ENCODE results near the gene IGF1.
"Not testable (repeated sequence)": the region's sequence is repeated elsewhere in the genome, so short reads cannot be mapped to it uniquely, and the experiment has no call there.

Gene IGF1

DNA sequence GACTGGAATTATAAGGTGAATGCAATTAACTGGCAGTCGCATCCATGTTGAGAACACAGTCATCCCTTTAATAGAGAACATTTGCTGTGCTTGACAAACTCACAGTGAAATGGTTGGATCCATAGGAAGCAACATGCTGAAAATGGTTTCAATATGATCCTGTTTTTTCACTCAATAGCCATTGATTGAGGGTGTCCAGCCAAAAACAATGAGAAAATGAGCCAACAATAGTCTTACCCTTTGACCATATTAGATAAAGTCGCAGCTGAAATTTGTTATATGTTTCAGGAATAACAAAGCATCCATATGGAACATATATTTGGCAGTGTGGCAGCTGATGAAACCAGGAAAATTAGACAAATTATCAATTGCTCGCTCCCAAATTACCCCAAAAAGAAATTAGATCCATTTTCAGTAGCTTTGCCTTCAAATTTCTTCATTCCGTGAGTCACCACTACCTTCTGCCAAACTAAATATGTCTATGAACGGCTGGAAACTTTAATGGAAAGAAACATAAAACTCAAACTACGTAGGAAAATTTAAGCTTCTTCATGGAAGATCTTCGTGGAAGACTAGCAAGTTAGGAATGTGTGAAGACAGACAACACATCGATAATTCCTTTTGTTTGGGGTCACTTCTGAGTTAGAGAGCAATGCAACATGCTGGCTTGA, 17.4 kb downstream of the IGF1 start:
- no peak for DNase-seq (ENCODE audit: low read depth in 1 of 2, low spot score in 1 of 2)

DNA sequence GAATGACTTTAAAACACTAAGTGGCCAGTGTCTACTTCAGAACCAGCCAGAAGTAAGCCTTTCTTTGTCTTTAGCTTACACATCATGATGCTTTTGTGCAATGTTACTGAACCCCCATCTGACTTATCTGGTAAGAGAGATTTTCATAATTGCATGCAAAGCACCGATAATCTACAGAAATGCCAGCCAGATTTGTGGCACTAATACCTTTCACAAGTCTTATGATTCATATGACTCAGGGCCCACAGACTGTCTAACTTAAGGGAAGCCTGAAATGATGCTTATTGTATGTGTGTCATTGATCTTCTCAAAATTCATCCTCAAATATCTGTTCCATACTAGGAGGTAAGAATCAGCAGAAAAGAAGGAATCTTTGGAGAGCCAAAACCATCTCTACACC, 18.0 kb downstream of the IGF1 start:
- DNase-seq (ENCODE audit: low read depth in 1 of 2, low spot score in 1 of 2), result no peak

DNA sequence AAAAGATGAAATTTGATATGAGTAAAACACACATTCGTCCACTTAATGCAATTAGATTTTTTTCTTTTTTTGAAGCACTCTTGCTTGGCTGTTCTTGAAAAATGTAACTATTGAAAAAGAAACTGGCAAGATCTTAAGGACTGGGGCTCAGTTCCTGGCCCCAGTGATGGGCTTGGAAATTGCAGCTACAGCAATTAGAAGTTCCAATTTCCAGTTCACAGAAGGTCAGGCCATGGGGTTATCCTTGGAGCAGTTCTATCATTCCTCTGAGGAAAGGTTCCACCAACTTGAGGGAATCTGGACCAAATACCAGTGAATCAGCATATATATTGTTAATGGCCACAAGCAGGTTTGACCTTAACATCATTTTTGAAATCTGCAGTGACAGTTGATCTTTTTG, 18.9 kb downstream of the IGF1 start:
- DNase-seq (ENCODE audit: low read depth in 1 of 2, low spot score in 1 of 2), result no peak

DNA sequence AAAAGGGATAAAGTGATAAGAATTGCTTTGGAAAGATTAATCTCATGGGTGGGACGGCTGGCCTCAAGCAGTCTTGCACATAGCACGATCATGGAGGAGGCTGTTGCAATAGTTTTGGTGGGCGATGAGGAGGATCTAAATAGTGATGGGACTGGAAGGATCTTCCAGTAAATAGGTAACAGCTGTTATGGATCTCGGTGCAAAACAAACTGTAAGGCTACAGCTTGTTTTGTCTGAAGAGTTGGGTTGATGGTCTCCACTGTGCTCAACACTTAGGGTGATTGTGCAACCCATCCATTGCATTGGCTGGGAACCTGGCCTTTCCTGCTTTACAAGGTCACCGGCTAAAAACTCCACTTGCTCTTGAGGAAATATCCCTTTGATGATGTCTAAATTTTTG, 21.0 kb downstream of the IGF1 start:
- no peak for DNase-seq (ENCODE audit: low read depth in 1 of 2, low spot score in 1 of 2)

DNA sequence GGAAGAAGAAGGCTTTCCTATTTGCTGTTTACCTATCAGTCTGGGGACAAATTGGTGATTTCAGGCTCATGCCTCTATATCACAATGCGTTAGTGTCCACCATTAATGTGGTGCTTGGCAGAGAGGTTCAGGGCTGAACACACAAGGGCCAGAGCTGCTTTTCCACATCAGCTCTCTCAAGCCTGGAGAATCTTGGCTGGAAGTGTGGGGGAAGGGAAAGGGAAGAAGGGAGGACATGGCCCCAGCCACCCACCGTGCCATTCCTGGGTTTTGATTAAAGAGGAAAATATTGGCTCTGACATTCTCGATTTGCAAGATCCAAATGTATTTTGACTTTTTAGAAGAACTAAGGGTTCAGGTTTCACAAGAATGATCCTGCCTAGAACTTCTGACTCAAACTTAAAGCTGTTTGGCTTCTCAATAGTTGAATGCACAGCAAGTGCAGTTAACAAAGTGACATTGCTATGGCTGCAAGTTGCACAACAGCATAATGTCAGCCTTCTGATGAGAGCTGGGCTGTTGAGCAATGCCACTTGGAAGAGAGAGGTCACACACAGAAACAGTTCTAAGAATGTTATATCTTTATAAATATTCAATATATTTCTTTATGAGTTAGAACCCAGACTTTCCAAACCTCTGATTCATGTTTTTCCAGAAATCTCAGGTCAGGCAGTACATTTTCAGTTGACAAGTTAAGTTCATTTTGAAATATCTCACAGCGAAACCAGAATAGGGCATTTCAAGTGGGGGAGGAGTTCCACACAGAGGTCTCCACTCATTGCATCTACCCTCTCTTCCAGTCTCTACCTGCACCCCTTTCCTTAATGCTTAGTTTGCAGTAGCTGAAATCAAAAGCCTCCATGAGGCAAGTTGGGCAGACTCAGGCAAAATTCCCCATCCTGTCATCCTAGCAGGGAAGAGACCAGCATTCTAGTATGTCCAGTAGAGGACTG, 25.3 kb downstream of the IGF1 start:
- no peak for DNase-seq (ENCODE audit: low read depth in 1 of 2, low spot score in 1 of 2)

DNA sequence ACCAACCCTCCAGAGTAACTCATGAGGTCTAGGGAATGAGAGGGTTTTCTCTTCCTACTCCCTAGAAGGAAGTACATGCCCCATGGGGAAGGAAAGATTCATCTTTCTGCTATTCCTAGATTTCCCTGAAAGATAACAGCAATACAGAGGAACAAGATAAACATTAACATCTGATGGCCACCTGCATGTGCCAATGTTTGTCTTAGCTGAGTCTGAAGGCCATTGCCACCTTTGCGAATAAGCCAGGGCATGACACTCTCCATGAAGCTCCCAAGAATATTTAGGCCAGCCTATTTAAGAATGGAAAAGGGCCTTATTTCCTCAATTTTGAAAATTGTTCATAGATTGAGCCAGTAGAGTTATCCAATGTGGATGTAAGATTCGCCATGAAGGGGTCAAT, 26.0 kb downstream of the IGF1 start:
- no peak for DNase-seq (ENCODE audit: low read depth in 1 of 2, low spot score in 1 of 2)

DNA sequence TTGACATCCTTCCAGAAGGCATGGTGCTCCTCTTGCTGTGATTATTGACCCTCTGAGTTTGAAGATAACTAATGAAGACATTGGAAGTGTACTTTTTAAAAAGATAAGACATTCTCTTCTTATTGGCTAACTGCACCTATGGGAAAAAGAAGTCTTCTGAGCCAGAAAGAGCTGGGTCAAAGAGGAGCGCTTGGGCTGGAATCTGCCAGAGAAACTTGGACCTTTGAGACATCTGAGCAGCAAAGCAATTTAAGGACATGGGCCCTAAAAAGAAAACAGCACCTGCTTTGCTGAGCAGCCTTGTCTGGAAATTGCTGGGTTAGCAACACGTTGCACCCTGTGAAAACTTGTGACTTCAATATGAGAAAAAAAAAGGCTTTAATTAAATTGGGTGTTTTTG, 27.8 kb downstream of the IGF1 start:
- DNase-seq (ENCODE audit: low read depth in 1 of 2, low spot score in 1 of 2), result no peak

DNA sequence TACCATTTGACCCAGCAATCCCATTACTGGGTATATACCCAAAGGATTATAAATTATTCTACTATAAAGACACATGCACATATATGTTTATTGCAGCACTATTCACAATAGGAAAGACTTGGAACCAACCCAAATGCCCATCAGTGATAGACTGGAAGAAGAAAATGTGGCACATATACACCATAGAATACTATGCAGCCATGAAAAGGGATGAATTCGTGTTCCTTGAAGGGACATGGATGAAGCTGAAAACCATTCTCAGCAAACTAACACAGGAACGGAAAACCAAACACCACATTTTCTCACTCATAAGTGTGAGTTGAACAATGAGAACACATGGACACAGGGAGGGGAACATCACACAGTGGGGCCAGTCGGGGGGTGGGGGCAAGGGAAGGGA, 31.3 kb downstream of the IGF1 start:
- DNase-seq (ENCODE audit: low read depth in 1 of 2, low spot score in 1 of 2), result not testable (repeated sequence)

DNA sequence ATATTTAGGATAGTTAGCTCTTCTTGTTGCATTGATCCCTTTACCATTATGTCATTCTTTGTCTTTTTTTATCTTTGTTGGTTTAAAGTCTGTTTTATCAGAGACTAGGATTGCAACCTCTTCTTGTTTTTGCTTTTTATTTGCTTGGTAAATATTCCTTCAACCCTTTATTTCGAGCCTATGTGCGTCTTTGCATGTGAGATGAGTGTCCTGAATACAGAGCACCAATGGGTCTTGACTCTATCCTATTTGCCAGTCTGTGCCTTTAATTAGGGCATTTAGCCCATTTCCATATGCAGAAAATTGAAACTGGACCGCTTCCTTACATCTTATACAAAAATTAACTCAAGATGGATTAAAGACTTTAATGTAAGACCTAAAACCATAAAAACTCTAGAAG, 32.9 kb downstream of the IGF1 start:
- not testable (repeated sequence) for DNase-seq (ENCODE audit: low read depth in 1 of 2, low spot score in 1 of 2)

DNA sequence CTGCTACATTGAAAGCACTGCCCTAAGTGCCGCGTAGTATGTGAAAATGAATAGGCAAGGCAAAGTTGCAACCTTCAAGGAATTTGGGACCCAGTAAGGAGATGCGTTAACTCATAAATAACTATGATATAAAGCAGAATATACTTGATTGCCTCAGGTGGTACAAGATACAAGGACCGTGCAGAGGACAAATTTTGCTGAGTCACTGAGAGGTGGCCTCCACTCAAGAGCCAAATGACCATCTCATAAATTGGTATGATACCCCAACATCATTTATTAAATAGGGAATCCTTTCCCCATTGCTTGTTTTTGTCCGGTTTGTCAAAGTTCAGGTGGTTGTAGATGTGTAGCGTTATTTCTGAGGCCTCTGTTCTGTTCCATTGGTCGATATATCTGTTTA, 35.7 kb downstream of the IGF1 start:
- DNase-seq (ENCODE audit: low read depth in 1 of 2, low spot score in 1 of 2), result no peak

DNA sequence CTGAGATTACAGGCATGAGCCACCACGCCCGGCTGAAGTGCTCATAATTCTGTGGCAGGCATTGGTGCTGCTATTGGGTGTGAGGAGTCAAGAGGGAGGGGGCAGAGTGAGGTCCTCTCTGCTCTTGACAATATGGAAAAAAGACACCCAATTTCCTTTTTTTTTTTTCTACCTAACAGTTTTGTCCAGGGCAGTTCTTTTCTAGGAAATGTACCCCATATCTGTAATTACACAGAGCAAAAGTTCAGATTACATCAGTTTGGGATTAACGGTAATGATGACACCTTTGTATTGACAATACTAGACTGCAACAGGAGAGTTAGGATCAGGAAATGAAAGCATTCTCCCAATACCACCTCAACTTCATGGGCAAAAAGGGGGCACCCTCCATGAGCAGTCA, 36.3 kb downstream of the IGF1 start:
- DNase-seq (ENCODE audit: low read depth in 1 of 2, low spot score in 1 of 2), result no peak

DNA sequence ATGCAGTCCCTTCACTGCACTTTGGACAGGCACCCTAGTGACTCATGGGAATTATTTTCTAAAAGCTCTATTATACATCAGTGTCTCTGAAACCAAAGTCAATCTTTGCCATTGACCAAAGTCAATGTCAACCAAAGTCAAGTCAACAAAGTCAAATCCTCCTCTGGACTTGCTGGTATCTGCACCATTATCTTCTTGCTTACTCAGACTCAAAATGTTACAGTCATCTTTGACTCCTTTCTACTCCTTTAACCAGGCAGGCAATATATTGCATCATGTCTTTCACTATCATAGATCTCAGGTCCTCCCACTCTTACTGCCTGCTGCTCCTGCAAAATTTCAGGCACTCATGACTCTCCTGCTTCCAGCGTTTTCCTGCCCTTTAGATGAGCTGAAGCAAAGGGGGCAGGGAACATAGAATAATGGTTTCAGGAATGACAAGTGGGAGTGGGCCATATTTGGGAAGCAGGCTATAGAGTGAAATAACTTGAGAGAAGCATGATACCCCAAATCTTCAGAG, 39.2 kb downstream of the IGF1 start:
- no peak for DNase-seq (ENCODE audit: low read depth in 1 of 2, low spot score in 1 of 2)

DNA sequence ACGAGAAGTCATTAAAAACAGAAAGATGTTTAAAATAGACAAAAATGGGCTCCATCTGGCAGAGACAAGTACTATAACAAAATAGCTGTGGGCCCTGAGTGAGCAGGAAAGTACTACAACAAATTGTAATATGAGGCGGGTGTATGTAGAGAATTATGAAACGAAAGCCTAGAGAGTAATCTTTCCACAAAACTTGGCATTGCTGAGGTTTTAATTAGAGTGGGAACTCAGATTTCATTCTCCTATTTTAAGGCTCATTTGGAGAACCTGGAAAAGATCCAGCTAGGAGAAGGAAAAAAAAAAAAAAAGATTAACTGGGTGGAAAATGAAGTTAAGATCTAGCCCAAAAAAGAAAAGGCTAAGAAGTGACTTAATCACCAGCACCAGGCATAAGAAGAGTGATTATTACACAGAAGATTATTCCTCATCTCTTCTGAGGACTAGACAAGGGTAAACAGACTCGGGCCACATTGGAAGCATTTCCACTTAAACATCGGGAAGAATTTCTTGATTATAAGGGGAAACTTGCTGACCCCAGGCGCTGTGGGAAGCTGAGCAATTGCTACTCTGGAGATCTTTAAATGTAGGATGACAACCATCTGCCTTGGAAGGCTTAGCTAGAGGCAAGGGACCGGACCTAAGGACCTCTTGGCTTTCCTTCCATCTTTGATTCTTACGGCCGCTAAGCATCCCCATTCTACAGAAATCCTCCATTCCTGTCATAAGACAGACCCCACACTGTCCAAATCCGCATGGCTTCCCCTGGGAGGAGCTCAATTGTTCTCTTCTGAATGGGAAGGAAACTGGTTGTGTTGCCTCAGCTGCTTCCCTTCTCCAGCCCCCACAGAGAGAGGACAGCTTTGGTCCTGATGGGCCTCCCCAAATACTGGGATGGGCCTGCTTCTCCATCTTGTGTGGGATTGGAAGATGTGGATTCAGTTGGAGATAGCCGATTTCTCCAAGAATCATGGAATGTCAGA, 40.6 kb downstream of the IGF1 start:
- DNase-seq (ENCODE audit: low read depth in 1 of 2, low spot score in 1 of 2), result no peak

DNA sequence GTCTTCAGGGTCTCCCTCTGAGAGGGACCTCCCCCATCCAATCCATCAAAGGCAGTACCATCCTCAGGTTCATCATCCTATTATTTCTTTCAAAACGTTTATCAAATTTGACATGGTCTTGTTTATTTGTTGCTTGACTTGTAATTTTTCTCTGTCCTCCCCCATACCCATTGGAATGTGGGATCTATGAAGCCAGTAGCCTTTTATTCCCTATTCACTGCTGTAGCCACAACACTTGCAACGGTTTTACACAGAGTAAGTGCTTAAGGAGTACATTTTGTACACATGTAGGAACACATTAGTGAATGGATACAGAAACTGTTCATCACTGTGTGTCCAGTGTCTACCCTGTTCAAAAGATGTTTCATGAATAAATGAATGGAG, 41.5 kb downstream of the IGF1 start:
- no peak for DNase-seq (ENCODE audit: low read depth in 1 of 2, low spot score in 1 of 2)

DNA sequence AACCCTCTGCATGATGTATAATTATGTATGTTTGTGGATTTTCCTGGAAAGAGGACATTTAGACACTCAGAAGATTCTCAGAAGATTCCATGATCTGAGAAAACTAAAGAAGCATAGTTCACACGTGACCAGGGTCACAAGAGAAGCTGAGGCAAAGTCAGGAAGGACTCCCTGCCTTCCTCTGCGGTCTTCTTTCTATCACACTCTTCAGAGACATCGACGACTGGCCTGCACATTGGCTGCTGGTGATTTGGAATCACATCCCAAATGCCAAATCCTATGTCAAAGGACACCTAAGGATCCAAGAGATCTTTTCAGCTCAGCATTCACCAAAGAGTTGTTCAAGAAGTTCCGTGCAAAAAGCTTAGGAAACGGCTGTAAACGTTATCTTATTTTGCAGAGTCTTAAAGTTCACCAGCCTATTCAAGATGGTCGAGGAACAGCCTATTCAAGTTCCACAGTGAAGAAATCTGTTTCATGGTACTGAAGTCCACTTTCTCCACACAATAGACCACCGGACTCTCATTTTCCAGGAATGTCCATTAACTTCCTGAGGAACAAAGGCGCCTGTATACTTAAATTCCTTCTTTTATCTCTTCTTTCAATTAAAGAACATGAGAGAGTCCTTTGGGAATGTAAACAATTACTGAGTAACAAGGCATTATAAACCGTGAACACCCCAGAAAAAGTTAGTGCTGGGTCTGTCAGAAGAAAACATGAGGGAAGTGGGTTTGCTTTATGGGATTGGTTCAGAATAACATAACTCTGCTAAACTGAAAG, 42.1 kb downstream of the IGF1 start:
- DNase-seq (ENCODE audit: low read depth in 1 of 2, low spot score in 1 of 2), result no peak

DNA sequence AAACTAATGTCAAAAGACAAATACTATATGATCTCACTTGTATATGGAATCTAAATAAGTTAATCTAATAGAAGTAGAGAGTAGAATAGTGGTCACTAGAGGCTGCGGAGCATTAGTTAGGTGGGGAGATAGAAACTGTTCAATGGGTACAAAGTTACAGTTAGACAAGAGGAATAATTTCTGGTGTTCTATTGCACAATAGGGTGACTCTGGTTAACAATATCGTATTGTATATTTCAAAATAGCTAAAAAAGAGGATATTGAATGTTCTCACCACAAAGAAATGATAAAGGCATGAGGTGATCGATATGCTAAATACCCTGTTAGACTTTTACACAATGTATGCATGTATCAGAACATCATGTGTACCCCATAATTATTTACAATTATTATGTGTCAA, 42.9 kb downstream of the IGF1 start:
- no peak for DNase-seq (ENCODE audit: low read depth in 1 of 2, low spot score in 1 of 2)

DNA sequence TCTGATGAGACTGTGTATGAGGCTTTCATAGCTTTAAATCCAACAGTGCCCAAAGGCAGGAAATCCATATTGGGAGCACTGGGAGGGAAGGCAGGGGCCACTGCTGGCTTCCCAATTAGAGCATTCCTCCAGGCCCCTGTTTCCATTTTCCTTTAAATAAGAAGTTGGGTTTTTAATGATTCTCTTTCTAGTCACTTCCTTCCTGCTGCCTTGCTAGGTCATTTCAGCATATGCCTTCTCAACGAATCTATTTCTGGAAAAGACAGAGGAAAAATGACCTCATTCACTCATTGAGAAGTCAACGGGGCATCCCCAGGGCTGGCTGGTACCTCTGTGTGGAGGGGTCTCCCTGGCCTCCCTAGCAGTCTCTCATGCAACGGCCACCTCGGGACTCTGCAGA, 43.5 kb downstream of the IGF1 start:
- DNase-seq (ENCODE audit: low read depth in 1 of 2, low spot score in 1 of 2), result no peak

DNA sequence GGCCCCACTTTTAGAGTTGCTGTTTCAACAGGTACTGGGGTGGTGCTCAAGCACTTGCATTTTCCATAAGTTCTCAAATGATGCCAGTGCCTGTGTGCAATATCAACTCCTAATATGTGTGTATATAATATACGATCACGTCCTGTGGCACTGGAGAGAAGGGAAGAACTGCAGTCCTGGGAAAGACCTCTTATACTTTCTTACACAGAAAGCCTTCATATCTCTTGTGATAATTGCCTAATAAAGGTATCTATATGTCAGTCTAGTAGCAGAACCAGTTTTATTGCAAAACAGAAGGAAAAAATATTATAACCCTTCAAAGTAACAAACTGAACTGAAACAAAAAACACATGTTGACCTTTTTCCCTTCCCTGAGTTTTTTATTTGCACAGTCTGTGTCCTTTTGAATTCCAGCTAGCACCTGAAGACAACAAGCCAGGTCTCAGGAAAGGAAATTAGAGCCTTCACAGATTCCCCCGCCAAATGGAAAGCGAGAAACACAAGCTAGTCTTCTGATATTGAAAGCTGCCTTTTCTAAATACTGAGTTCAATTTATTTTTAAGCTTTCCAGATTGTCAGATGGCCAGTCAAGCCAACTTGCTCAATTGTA, 44.4 kb downstream of the IGF1 start:
- DNase-seq (ENCODE audit: low read depth in 1 of 2, low spot score in 1 of 2), result no peak

DNA sequence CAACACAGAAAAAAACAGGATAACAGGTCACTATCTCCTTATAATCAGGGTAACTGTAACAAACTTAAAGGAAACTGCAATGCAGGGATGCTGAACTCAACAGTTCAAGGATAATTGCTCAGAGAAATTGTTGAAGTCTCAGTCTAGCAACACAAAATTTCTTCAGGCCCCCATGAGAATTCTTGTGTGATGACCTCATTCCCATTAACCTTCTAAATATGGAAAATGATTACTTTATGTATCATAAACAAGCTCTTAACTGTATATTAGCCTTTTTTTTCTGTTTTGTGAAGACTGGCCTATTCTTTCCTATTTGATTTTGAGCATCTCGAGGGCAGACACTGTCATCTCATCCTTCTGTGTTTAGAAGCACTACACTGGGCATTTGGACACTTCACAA, 47.1 kb downstream of the IGF1 start:
- DNase-seq (ENCODE audit: low read depth in 1 of 2, low spot score in 1 of 2), result no peak

DNA sequence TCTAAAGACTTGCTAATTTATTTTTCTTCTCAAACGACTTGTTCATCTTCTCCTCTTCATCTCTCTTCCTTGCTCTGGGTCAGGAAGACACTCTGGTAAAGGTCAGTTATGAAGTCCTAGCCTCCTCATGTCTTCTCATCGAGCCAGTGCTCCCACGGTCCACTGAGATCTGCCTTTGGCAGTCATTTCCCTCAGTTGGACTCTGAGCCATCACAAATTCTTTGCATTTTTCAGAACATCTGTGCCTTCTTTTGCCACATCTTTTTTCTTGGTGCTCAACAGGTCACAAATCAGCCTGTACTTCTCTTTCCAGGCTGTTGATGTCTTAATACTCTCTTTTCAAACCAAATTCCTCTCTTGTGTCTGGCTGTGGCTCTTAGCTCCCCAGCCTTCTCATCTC, 49.7 kb downstream of the IGF1 start:
- no peak for DNase-seq (ENCODE audit: low read depth in 1 of 2, low spot score in 1 of 2)

Data from stimulated activated CD4-positive, alpha-beta T cell treated with anti-CD3 and anti-CD28 coated beads, Interleukin-15, amount 100 ng/mL, for 1 hour (primary cell).